Measurements from ENCODE around the gene ZNF507. TPM values are rescaled to one million over a fixed set of nuclear protein-coding genes. Genes with fewer than 3 reads are reported as not detected.

ZNF507 gene
- total RNA-seq, 1 experiment from 2014 or later = 31.1 TPM

DNA sequence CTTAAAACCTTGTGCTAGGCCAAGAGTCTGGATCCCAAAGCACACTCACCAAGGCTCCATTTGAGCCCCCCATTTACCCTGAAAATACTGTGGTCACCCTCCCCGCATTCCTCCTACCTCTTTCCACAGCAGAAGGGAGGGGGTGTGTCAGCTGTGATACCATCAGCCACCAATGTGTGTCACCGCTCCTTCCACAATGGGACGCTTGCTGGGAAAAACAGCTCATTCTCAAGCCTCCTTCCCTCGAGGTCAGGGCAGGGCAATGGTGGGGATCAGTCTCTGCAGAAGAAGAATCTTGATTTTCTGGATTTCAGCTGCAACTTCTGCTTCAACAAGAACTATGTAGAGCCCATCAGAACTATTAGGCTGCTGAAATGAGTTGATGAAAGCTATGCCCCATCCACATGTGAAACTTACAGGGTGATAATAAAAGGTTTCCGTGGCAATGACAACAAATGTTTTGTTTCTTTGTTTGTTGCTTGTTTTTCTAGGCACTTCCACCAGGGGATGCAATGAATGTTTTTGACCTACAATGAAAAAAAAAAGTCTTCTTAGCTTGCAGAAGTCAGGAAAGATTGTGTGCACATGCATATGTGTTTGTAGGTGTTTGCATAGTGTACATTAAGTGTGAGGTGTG, 26.4 kb upstream of the ZNF507 start:
- Histone ChIP-seq H3K14ac (ENCODE audit: insufficient read depth, low read length) (peak overlapping the region; percentile 72; the same call in 1 of the 2 replicates), H3K4ac (ENCODE audit: low read depth, low read length) (no peak overlapping the region), H2BK15ac (ENCODE audit: low read depth, low read length) (no peak overlapping the region), H3K4me2 (ENCODE audit: insufficient read depth, insufficient read length, low read length) (no peak overlapping the region), H3K27me3 (ENCODE audit: insufficient read depth, low read length) (no peaks in the 10 kb centered on the region), H2BK5ac (ENCODE audit: insufficient read length, low read length) (no peak overlapping the region), H2BK120ac (ENCODE audit: low read depth, low read length, poor library complexity, severe bottlenecking) (peak overlapping the region; percentile 79), H2AK5ac (ENCODE audit: insufficient read length, low read length) (no peak overlapping the region), H3K23me2 (ENCODE audit: insufficient read length, low read depth, low read length, poor library complexity, severe bottlenecking) (no peaks in the 10 kb centered on the region), H3K79me2 (ENCODE audit: insufficient read depth, low read length) (no peaks in the 10 kb centered on the region), H4K91ac (ENCODE audit: insufficient read length, low read depth, low read length) (no peak overlapping the region), H3K9ac (ENCODE audit: extremely low read depth, insufficient read length, low read length) (no peak overlapping the region), H3K18ac (ENCODE audit: insufficient read length, low read depth, low read length) (peak overlapping the region; percentile 76), H3K9me3 (ENCODE audit: control insufficient read depth, low read depth, low read length) (no peaks in the 10 kb centered on the region), H4K8ac (replicated peaks; ENCODE audit: insufficient read length, low read depth, low read length) (no peak overlapping the region), H3K56ac (ENCODE audit: insufficient read length, low read depth, low read length) (no peak overlapping the region), H4K5ac (ENCODE audit: insufficient read length, low read depth, low read length) (no peak overlapping the region), H3K4me1 (ENCODE audit: insufficient read depth, low read length) (no peaks in the 10 kb centered on the region), H3K23ac (ENCODE audit: insufficient read length, low read depth, low read length) (no peak overlapping the region), H2BK20ac (ENCODE audit: low read depth, low read length, poor library complexity, severe bottlenecking) (no peak overlapping the region), H3T11ph (ENCODE audit: low read length) (peak overlapping the region; percentile 99), H4K20me1 (ENCODE audit: control insufficient read depth, insufficient read depth, insufficient read length) (no peaks in the 10 kb centered on the region), H3K79me1 (ENCODE audit: insufficient read depth, low read depth, low read length, poor library complexity, severe bottlenecking) (no peaks in the 10 kb centered on the region), H2BK12ac (ENCODE audit: insufficient read length, low read depth, low read length) (no peak overlapping the region), H3K27ac (ENCODE audit: insufficient read length, low read depth, low read length) (no peak overlapping the region), H2AFZ (ENCODE audit: low read length) (peak overlapping the region; percentile 86)
- TF ChIP-seq, protein P1, sequence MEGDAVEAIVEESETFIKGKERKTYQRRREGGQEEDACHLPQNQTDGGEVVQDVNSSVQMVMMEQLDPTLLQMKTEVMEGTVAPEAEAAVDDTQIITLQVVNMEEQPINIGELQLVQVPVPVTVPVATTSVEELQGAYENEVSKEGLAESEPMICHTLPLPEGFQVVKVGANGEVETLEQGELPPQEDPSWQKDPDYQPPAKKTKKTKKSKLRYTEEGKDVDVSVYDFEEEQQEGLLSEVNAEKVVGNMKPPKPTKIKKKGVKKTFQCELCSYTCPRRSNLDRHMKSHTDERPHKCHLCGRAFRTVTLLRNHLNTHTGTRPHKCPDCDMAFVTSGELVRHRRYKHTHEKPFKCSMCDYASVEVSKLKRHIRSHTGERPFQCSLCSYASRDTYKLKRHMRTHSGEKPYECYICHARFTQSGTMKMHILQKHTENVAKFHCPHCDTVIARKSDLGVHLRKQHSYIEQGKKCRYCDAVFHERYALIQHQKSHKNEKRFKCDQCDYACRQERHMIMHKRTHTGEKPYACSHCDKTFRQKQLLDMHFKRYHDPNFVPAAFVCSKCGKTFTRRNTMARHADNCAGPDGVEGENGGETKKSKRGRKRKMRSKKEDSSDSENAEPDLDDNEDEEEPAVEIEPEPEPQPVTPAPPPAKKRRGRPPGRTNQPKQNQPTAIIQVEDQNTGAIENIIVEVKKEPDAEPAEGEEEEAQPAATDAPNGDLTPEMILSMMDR (conservative IDR thresholded peaks at IDR 0.05) = peak; percentile 58; the same call in 2 of the 3 replicates
- peaks cover 26 to 28% of the 10 kb centered on the region in 2 experiments for H3K4me1 Mint-ChIP-seq
- no peaks in the 10 kb centered on the region for H3K36me3 Mint-ChIP-seq (ENCODE audit: insufficient read depth in 1 of 3, low read depth in 3 of 3)
- no peaks in the 10 kb centered on the region for H3K9me3 Mint-ChIP-seq
- H3K27ac Mint-ChIP-seq = peak overlapping the region; percentile 32 to 81 (median 78); a peak in 5 of 7 replicates
- H3K27me3 Mint-ChIP-seq (ENCODE audit: low read depth) = peaks cover 2% of the 10 kb centered on the region; the same call in 1 of the 2 replicates
- peak; percentile 80 for DNase-seq
- H3K4me3 Mint-ChIP-seq = no peak overlapping the region
- no CpG with 5 or more reads among the region's 5 CpGs for WGBS (ENCODE audit: extremely low coverage, insufficient read length, low lambda C conversion rate)

All from H9 (cell line).